ENCODE results near the gene TTLL6.

The TTLL6 gene

GRCh38 chr17:48737330-48738043 is 79.5 kb downstream of the TTLL6 start:
- TF ChIP-seq, protein P1, sequence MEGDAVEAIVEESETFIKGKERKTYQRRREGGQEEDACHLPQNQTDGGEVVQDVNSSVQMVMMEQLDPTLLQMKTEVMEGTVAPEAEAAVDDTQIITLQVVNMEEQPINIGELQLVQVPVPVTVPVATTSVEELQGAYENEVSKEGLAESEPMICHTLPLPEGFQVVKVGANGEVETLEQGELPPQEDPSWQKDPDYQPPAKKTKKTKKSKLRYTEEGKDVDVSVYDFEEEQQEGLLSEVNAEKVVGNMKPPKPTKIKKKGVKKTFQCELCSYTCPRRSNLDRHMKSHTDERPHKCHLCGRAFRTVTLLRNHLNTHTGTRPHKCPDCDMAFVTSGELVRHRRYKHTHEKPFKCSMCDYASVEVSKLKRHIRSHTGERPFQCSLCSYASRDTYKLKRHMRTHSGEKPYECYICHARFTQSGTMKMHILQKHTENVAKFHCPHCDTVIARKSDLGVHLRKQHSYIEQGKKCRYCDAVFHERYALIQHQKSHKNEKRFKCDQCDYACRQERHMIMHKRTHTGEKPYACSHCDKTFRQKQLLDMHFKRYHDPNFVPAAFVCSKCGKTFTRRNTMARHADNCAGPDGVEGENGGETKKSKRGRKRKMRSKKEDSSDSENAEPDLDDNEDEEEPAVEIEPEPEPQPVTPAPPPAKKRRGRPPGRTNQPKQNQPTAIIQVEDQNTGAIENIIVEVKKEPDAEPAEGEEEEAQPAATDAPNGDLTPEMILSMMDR (IDR thresholded peaks at IDR 0.05; ENCODE audit: low read length, missing control alignments): no peak
- H3K4me3 ChIP-seq (replicated peaks; ENCODE audit: low read depth, low read length): no peak overlapping the region
- no peak for DNase-seq (ENCODE audit: low read depth)

- no peak for DNase-seq (ENCODE audit: low read depth)
- TF ChIP-seq, protein P1 (IDR thresholded peaks at IDR 0.05; ENCODE audit: low read length, missing control alignments): no peak
- no peak overlapping the region for H3K4me3 ChIP-seq (replicated peaks; ENCODE audit: low read depth, low read length)
These were observed 82.0 kb downstream of the TTLL6 start for GRCh38 chr17:48735062-48735351.

DNA sequence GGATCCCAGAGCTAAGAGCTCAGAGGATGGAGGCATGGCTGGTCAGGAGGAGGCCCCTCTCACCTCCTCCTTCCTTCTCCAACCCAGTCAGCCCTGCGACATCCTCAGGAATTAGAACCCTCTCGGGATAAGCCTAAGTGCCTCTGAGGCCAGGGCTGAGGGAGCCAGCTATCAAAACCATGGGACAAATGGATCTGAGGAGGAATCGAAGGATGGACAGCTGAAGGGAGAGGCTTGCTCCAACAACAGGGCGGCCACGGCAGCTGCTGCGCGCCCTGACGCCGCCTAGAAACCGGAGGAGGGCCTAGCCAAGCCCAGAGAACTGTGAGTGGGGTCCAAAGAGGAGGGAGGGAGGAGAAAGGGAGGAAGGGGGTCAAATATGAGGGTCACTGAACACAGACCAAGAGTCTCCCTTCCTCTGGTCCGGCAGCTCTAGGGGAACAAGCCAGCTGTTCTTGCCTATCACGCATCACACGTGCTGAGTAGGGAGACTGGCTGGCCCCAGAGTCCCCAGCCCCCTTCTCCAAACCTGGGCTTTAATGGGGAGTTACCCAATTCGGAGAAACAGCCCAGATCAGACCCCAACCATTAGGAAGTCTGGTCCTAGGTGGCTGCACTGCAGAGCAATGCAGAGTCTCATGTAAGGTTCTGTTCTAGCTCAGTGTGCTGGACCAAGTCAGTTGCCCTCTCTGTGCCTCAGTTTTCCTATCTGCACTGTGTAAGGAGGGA is 82.5 kb downstream of the TTLL6 start:
- TF ChIP-seq, protein P1 (IDR thresholded peaks at IDR 0.05; ENCODE audit: low read length, missing control alignments): no peak
- DNase-seq (ENCODE audit: low read depth): no peak

GRCh38 chr17:48733632-48734328 is 83.2 kb downstream of the TTLL6 start:
- no peak for DNase-seq (ENCODE audit: low read depth)
- TF ChIP-seq, protein P1 (IDR thresholded peaks at IDR 0.05; ENCODE audit: low read length, missing control alignments): no peak
- H3K4me3 ChIP-seq (replicated peaks; ENCODE audit: low read depth, low read length): no peak overlapping the region

More for the DNA sequence above, 82.5 kb downstream of the TTLL6 start:
- no peak overlapping the region for H3K4me3 ChIP-seq (replicated peaks; ENCODE audit: low read depth, low read length)

GRCh38 chr17:48732688-48733629 is 84.1 kb downstream of the TTLL6 start:
- TF ChIP-seq, protein P1 (IDR thresholded peaks at IDR 0.05; ENCODE audit: low read length, missing control alignments): no peak
- H3K4me3 ChIP-seq (replicated peaks; ENCODE audit: low read depth, low read length): no peak overlapping the region
- no peak for DNase-seq (ENCODE audit: low read depth)

- DNase-seq (ENCODE audit: low read depth): no peak
- H3K4me3 ChIP-seq (replicated peaks; ENCODE audit: low read depth, low read length): no peak overlapping the region
- TF ChIP-seq, protein P1 (IDR thresholded peaks at IDR 0.05; ENCODE audit: low read length, missing control alignments): no peak
These were observed 85.7 kb downstream of the TTLL6 start for GRCh38 chr17:48731355-48731754.
